MG63 (cell line): ENCODE data around the gene UBE2F. TPM values are rescaled to one million over a fixed set of nuclear protein-coding genes. Genes with fewer than 3 reads are reported as not detected.
A peak's percentile ranks its signal among the peaks of the same experiment; 100 is the strongest.
"Not testable (repeated sequence)": the region's sequence is repeated elsewhere in the genome, so short reads cannot be mapped to it uniquely, and the experiment has no call there.

Source experiments
- DNase-seq: peaks from one replicate; pipeline ENCODE4 v3.0.0-alpha.2; 2020
- H3K27me3 ChIP-seq: fragments of 250-450 bp; sonication (Bioruptor Pico); 2 replicates; pipeline ENCODE4 v1.5.1; 2020; ENCODE audit warnings: mild to moderate bottlenecking, moderate library complexity
- H3K36me3 ChIP-seq: fragments of 250-450 bp; sonication (Bioruptor Pico); 2 replicates; pipeline ENCODE4 v1.5.1; 2020; ENCODE audit warnings: mild to moderate bottlenecking, moderate library complexity
- H3K4me3 ChIP-seq: fragments of 250-450 bp; sonication (Bioruptor Pico); 2 replicates; pipeline ENCODE4 v1.5.1; 2020; ENCODE audit warnings: mild to moderate bottlenecking, moderate library complexity
- H3K9me3 ChIP-seq: fragments of 250-450 bp; sonication (Bioruptor Pico); 2 replicates; pipeline ENCODE4 v1.5.1; 2020; ENCODE audit warnings: mild to moderate bottlenecking, moderate library complexity
- total RNA-seq: library from RNA; depleted of rRNA; stranded (reverse); fragments of >200 nt; shearing (Covaris generic); gene quantifications from 2 replicates; pipeline ENCODE4 v1.2.3, GENCODE V29; 2014; ENCODE audit warnings: low replicate concordance

UBE2F gene
- total RNA-seq, 1 experiment from 2014 or later = 121 TPM

- not testable (repeated sequence) for H3K36me3 ChIP-seq, DNase-seq, H3K27me3 ChIP-seq
- peaks cover 22% of the 10 kb centered on the region for H3K9me3 ChIP-seq
- peak overlapping the region; percentile 53; the same call in 1 of the 2 replicates for H3K4me3 ChIP-seq
These were observed 970 bp upstream of the UBE2F start for GRCh38 chr2:237965844-237966243.

- no peak for DNase-seq
- H3K4me3 ChIP-seq = peak overlapping the region; percentile 53
- H3K36me3 ChIP-seq = peaks cover 5% of the 10 kb centered on the region
- H3K9me3 ChIP-seq = peaks cover 22% of the 10 kb centered on the region
- H3K27me3 ChIP-seq = no peaks in the 10 kb centered on the region
These were observed 607 bp upstream of the UBE2F start for GRCh38 chr2:237966250-237966564.

- Histone ChIP-seq H3K36me3 (peaks cover 5% of the 10 kb centered on the region), H3K4me3 (peak overlapping the region; percentile 79), H3K27me3 (no peaks in the 10 kb centered on the region), H3K9me3 (peaks cover 13% of the 10 kb centered on the region)
- no peak for DNase-seq
These were observed 693 bp downstream of the UBE2F start for GRCh38 chr2:237967463-237967951.

GRCh38 chr2:237968048-237968862, 1.4 kb downstream of the UBE2F start:
- no peak for DNase-seq
- Histone ChIP-seq H3K9me3 (peaks cover 7% of the 10 kb centered on the region), H3K36me3 (peaks cover 6% of the 10 kb centered on the region), H3K27me3 (no peaks in the 10 kb centered on the region), H3K4me3 (peak overlapping the region; percentile 79)

GRCh38 chr2:237971661-237972060, 4.8 kb downstream of the UBE2F start:
- Histone ChIP-seq H3K4me3 (no peak overlapping the region), H3K36me3 (peaks cover 28% of the 10 kb centered on the region), H3K27me3 (no peaks in the 10 kb centered on the region), H3K9me3 (no peaks in the 10 kb centered on the region)
- DNase-seq = no peak

- Histone ChIP-seq H3K36me3 (peaks cover 29% of the 10 kb centered on the region), H3K27me3 (no peaks in the 10 kb centered on the region), H3K9me3 (no peaks in the 10 kb centered on the region), H3K4me3 (no peak overlapping the region)
- DNase-seq = no peak
These were observed 5.4 kb downstream of the UBE2F start for GRCh38 chr2:237972211-237972610.

- Histone ChIP-seq H3K27me3 (no peaks in the 10 kb centered on the region), H3K4me3 (no peak overlapping the region), H3K9me3 (no peaks in the 10 kb centered on the region), H3K36me3 (peaks cover 34% of the 10 kb centered on the region)
- DNase-seq = no peak
These were observed 6.1 kb downstream of the UBE2F start for GRCh38 chr2:237972936-237973335.

- Histone ChIP-seq H3K36me3 (peaks cover 40% of the 10 kb centered on the region), H3K9me3 (no peaks in the 10 kb centered on the region), H3K27me3 (no peaks in the 10 kb centered on the region), H3K4me3 (no peak overlapping the region)
- DNase-seq = no peak
These were observed 10.6 kb downstream of the UBE2F start for GRCh38 chr2:237977380-237977779.

- Histone ChIP-seq H3K9me3 (no peaks in the 10 kb centered on the region), H3K4me3 (no peak overlapping the region), H3K27me3 (no peaks in the 10 kb centered on the region), H3K36me3 (peaks cover 45% of the 10 kb centered on the region)
- DNase-seq = no peak
These were observed 11.4 kb downstream of the UBE2F start for GRCh38 chr2:237978058-237978712.

GRCh38 chr2:237979331-237979730, 12.5 kb downstream of the UBE2F start:
- DNase-seq = no peak

GRCh38 chr2:237980087-237980486, 13.3 kb downstream of the UBE2F start:
- H3K27me3 ChIP-seq = no peaks in the 10 kb centered on the region

More at GRCh38 chr2:237979331-237979730, 12.5 kb downstream of the UBE2F start:
- Histone ChIP-seq H3K36me3 (peaks cover 39% of the 10 kb centered on the region), H3K4me3 (no peak overlapping the region), H3K27me3 (no peaks in the 10 kb centered on the region), H3K9me3 (no peaks in the 10 kb centered on the region)

GRCh38 chr2:237980751-237981150, 13.9 kb downstream of the UBE2F start:
- Histone ChIP-seq H3K27me3 (no peaks in the 10 kb centered on the region), H3K9me3 (peaks cover 2% of the 10 kb centered on the region; the same call in 1 of the 2 replicates), H3K36me3 (peaks cover 38% of the 10 kb centered on the region), H3K4me3 (no peak overlapping the region)
- DNase-seq = no peak

More at GRCh38 chr2:237980087-237980486, 13.3 kb downstream of the UBE2F start:
- H3K36me3 ChIP-seq = peaks cover 38% of the 10 kb centered on the region
- H3K4me3 ChIP-seq = no peak overlapping the region
- H3K9me3 ChIP-seq = no peaks in the 10 kb centered on the region
- DNase-seq = no peak

GRCh38 chr2:237981621-237982020, 14.8 kb downstream of the UBE2F start:
- peaks cover 33% of the 10 kb centered on the region for H3K36me3 ChIP-seq
- not testable (repeated sequence) for H3K27me3 ChIP-seq, DNase-seq, H3K9me3 ChIP-seq, H3K4me3 ChIP-seq

- peaks cover 2% of the 10 kb centered on the region; the same call in 1 of the 2 replicates for H3K9me3 ChIP-seq
- DNase-seq = no peak
- peaks cover 31% of the 10 kb centered on the region for H3K36me3 ChIP-seq
- H3K27me3 ChIP-seq = no peaks in the 10 kb centered on the region
- H3K4me3 ChIP-seq = no peak overlapping the region
These were observed 15.4 kb downstream of the UBE2F start for GRCh38 chr2:237982039-237982725.

- Histone ChIP-seq H3K36me3 (peaks cover 29% of the 10 kb centered on the region), H3K4me3 (no peak overlapping the region), H3K9me3 (peaks cover 2% of the 10 kb centered on the region; the same call in 1 of the 2 replicates), H3K27me3 (no peaks in the 10 kb centered on the region)
- no peak for DNase-seq
These were observed 17.1 kb downstream of the UBE2F start for GRCh38 chr2:237983922-237984321.

- peaks cover 28% of the 10 kb centered on the region for H3K36me3 ChIP-seq
- peaks cover 2% of the 10 kb centered on the region; the same call in 1 of the 2 replicates for H3K9me3 ChIP-seq
- H3K27me3 ChIP-seq = no peaks in the 10 kb centered on the region
- H3K4me3 ChIP-seq = no peak overlapping the region
- no peak for DNase-seq
These were observed 20.5 kb downstream of the UBE2F start for GRCh38 chr2:237987268-237987667.

GRCh38 chr2:237993701-237994100, 26.9 kb downstream of the UBE2F start:
- Histone ChIP-seq H3K36me3 (peaks cover 28% of the 10 kb centered on the region), H3K9me3 (no peaks in the 10 kb centered on the region), H3K4me3 (no peak overlapping the region), H3K27me3 (no peaks in the 10 kb centered on the region)
- DNase-seq = no peak
